Mesodermal cell (in vitro differentiated cells): ENCODE measurements around the gene GK.
A peak's percentile ranks its signal among the peaks of the same experiment; 100 is the strongest.
"Not testable (repeated sequence)": the region's sequence is repeated elsewhere in the genome, so short reads cannot be mapped to it uniquely, and the experiment has no call there.

Source experiments
- H3K27ac ChIP-seq: 2 replicates; pipeline ENCODE4 v1.7.0; 2013; ENCODE audit warnings: mild to moderate bottlenecking, low read depth, low read length, moderate library complexity; ENCODE audit not compliant: severe bottlenecking
- H3K36me3 ChIP-seq: 2 replicates; pipeline ENCODE4 v1.7.1; 2013; ENCODE audit warnings: mild to moderate bottlenecking, low read length, moderate library complexity; ENCODE audit not compliant: control insufficient read depth, insufficient read depth
- H3K4me1 ChIP-seq: one replicate; pipeline ENCODE4 v1.7.1; 2013; ENCODE audit warnings: mild to moderate bottlenecking, low read length; ENCODE audit not compliant: insufficient read depth, control insufficient read depth, poor library complexity, severe bottlenecking
- H3K4me3 ChIP-seq: 2 replicates; pipeline ENCODE4 v1.7.0; 2013; ENCODE audit warnings: low read length, control low read depth, mild to moderate bottlenecking; ENCODE audit not compliant: insufficient read depth, poor library complexity, severe bottlenecking; ENCODE audit errors: extremely low read depth
- H3K9me3 ChIP-seq: 2 replicates; pipeline ENCODE4 v1.7.1; 2013; ENCODE audit warnings: mild to moderate bottlenecking, low read length, moderate library complexity; ENCODE audit not compliant: control insufficient read depth
- WGBS, 2 experiments: methylation state at CpG; one replicate each; pipeline ENCODE4 v1.1.5; 2013; ENCODE audit warnings: missing lambda C conversion rate in 2 of 2; ENCODE audit not compliant: insufficient coverage in 2 of 2; 5-methylcytosine and 5-hydroxymethylcytosine counted together

Gene GK

DNA sequence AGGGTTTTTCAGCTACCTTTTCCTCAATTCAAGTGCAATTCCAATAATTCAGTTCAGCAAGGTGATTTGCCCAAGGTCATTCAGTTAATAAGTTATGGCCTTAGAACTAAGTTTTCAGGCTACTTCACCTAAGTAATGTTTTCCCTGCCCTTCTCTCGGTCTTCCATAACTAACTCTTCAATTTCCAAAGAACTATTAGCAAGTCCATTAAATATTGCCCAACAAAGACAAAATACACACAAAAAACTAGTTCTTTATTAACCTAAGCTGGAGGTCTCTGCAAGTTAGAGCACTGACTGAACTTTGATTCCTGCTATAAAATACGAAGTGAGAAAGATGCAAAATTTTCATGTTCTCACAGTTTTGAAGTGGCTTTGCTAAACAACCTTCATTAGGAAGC is 26.8 kb upstream of the GK start:
- no peak overlapping the region for H3K27ac ChIP-seq

DNA sequence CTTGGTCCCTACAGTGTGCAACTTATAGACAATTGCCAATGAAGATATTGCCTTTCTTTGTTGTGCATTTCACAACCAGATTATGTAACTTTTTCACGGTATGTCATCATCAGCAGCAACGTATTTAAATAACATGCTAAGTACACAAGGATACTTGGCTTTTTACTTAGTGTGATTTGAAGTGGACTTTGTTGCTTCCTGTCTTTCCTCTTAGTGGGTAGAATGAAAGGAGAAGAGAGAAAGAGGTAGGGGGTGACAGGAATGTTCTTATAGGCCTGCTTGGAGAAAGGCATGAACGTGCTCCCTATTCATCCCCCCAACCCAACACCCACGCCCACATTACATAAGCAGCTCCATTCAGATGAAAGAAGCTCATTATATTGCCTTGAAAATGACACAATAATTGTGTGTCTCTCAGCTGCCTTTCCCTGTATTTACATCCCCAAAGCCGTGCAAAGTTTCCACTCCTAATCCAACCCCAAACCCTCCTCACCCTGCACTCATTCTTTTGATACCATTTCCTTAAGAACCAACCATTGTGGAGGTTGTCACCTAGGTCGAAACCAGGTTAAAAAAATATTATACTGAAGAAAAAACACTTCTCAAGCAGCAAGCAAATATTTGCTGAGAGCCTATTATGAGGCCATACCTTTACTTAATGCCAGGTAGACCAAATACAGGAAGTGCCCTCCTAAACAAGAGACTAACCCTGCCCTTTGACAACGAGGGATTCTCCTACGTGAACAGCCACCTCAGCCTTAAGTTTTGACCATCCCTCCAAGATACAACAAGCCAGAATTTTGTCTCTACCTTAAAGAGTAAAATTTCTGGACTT is 25.2 kb upstream of the GK start:
- no peak overlapping the region for H3K4me3 ChIP-seq
- 100% methylated on average over 1 of the region's 8 CpGs; no CpG with 5 or more reads in 1 of the 2 experiments for WGBS, 2 experiments
- H3K36me3 ChIP-seq = no peaks in the 10 kb centered on the region
- H3K4me1 ChIP-seq = no peaks in the 10 kb centered on the region
- no peak overlapping the region for H3K27ac ChIP-seq
- no peaks in the 10 kb centered on the region for H3K9me3 ChIP-seq

More for the DNA sequence above, 26.8 kb upstream of the GK start:
- no peaks in the 10 kb centered on the region for H3K4me1 ChIP-seq
- no peak overlapping the region for H3K4me3 ChIP-seq
- 81% methylated on average over 2 of the region's 2 CpGs; no CpG with 5 or more reads in 1 of the 2 experiments for WGBS, 2 experiments
- H3K36me3 ChIP-seq = no peaks in the 10 kb centered on the region
- peaks cover 5% of the 10 kb centered on the region for H3K9me3 ChIP-seq

DNA sequence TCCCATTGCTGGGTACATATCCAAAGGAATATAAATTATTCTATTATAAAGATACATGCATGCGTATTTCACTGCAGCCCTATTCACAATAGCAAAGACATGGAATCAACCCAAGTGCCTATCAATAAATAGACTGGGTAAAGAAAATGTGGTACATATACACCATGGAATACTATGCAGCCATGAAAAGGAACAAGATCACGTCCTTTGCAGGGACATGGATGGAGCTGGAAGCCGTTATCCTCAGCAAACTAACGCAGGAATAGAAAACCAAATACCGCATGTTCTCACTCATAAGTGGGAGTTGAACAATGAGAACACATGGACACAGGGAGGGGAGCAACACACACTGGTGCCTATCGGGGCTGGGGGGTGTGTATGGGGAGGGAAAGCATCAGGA is 19.2 kb upstream of the GK start:
- H3K27ac ChIP-seq, H3K4me1 ChIP-seq, H3K4me3 ChIP-seq, H3K36me3 ChIP-seq, H3K9me3 ChIP-seq: not testable (repeated sequence)
- WGBS, 2 experiments = 83% methylated on average over 2 of the region's 6 CpGs; no CpG with 5 or more reads in 1 of the 2 experiments

DNA sequence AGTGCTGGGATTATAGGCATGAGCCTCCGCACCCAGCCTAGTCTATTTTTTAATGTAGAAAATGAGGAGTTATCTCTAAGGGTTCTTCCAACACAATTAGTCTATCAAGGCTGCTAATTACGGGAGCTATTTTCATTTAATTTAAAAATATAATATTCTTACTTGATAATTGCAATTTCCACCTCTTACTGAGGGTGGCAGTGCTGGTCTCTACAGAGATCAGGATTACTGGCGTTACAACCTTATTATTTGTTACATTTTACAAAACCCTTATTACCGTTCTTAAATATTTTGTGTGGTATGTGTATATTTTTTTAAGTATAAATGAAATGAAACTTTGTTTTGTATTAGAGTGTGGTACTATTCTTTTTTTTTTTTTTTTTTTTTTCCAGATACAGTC is 17.6 kb upstream of the GK start:
- no peaks in the 10 kb centered on the region for H3K9me3 ChIP-seq
- no peaks in the 10 kb centered on the region for H3K36me3 ChIP-seq
- no peak overlapping the region for H3K27ac ChIP-seq
- no CpG with 5 or more reads among the region's 4 CpGs for WGBS, 2 experiments
- H3K4me3 ChIP-seq = no peak overlapping the region
- no peaks in the 10 kb centered on the region for H3K4me1 ChIP-seq

GRCh38 chrX:30637874-30638815 is 15.1 kb upstream of the GK start:
- Histone ChIP-seq H3K4me1 (no peaks in the 10 kb centered on the region), H3K4me3 (no peak overlapping the region), H3K9me3 (no peaks in the 10 kb centered on the region), H3K36me3 (no peaks in the 10 kb centered on the region), H3K27ac (no peak overlapping the region)
- 82 to 93% methylated on average over 3 of the region's 8 CpGs for WGBS, 2 experiments

DNA sequence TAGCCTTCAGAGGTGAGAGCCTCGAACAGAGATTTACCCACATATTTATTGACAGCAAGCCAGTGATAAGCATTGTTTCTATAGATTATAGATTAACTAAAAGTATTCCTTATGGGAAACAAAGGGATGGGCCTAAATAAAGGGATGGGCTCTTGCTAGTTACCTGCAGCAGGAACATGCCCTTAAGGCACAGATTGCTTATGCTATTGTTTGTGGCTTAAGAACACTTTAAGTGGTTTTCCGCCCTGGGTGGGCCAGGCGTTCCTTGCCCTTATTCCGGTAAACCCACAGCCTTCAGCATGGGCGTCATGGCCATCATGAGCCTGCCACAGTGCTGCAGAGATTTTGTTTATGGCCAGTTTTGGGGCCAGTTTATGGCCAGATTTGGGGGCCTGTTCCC is 13.5 kb upstream of the GK start:
- H3K4me3 ChIP-seq, H3K9me3 ChIP-seq, H3K36me3 ChIP-seq, H3K27ac ChIP-seq, H3K4me1 ChIP-seq: not testable (repeated sequence)
- 100% methylated on average over 2 to 3 of the region's 5 CpGs for WGBS, 2 experiments

DNA sequence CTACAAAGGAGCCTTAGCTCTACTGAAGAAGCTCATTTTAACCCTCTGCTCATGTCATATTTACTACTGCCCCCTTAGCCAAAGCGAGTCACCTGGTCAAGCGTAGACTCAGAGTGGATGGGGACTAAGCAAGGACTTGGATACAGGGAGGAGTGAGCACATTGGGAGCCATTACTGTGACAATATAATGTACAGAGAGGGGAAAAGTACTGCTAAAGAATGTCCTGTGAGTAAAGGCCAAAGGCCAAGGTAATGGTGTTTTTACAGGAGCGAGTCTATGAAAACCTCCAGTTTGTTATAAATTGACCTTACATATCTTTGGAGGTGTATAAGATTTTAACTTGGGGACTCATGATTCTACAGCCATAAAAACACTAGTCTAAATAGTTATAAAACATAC is 10.6 kb upstream of the GK start:
- Histone ChIP-seq H3K9me3 (no peaks in the 10 kb centered on the region), H3K27ac (no peak overlapping the region), H3K36me3 (no peaks in the 10 kb centered on the region), H3K4me3 (no peak overlapping the region), H3K4me1 (no peaks in the 10 kb centered on the region)
- WGBS, 2 experiments = 100% methylated on average over 2 of the region's 3 CpGs; no CpG with 5 or more reads in 1 of the 2 experiments

GRCh38 chrX:30643313-30643821 is 9.9 kb upstream of the GK start:
- Histone ChIP-seq H3K36me3 (no peaks in the 10 kb centered on the region), H3K27ac (no peak overlapping the region), H3K9me3 (no peaks in the 10 kb centered on the region), H3K4me1 (no peaks in the 10 kb centered on the region), H3K4me3 (no peak overlapping the region)
- no CpG with 5 or more reads among the region's 2 CpGs for WGBS, 2 experiments

- Histone ChIP-seq H3K4me1 (no peaks in the 10 kb centered on the region), H3K4me3 (no peak overlapping the region), H3K9me3 (no peaks in the 10 kb centered on the region), H3K27ac (no peak overlapping the region), H3K36me3 (no peaks in the 10 kb centered on the region)
- no CpG with 5 or more reads among the region's 2 CpGs for WGBS, 2 experiments
These were observed 3.4 kb upstream of the GK start for GRCh38 chrX:30649859-30650258.

- H3K4me1 ChIP-seq = no peaks in the 10 kb centered on the region
- WGBS, 2 experiments = 0 to 1% methylated on average over 5 to 21 of the region's 65 CpGs
- H3K27ac ChIP-seq = peak overlapping the region; percentile 67
- no peaks in the 10 kb centered on the region for H3K9me3 ChIP-seq
- peak overlapping the region; percentile 44 for H3K4me3 ChIP-seq
- no peaks in the 10 kb centered on the region for H3K36me3 ChIP-seq
These were observed 452 bp upstream of the GK start for GRCh38 chrX:30652527-30653414.
